Endothelial cell of umbilical vein (primary cell): Measurements from ENCODE around the gene IFITM2. TPM values are rescaled to one million over a fixed set of nuclear protein-coding genes. Genes with fewer than 3 reads are reported as not detected.

Source experiments
- BruUV-seq: library from RNA; stranded (reverse); fragments of 400-500 nt; replicated peaks from 2 replicates; lab custom pipeline; 2021; lab: Mats Ljungman, UMichigan
- CTCF ChIA-PET: fragments of 300-600, 350-600 bp; sonication (Branson Sonifier 250); formaldehyde crosslinking; loops from one replicate; lab custom pipeline; 2021; ENCODE audit warnings: antibody characterized with exemption, inconsistent platforms; lab: Charles Lee
- POLR2A ChIA-PET: fragments of 300-600, 350-600 bp; sonication (Branson Sonifier 250); formaldehyde crosslinking; loops from one replicate; lab custom pipeline; 2021; ENCODE audit warnings: antibody characterized with exemption, inconsistent platforms; lab: Charles Lee
- DNase-seq: peaks from one replicate; pipeline ENCODE4 v3.0.0-alpha.2; 2011; ENCODE audit warnings: low read depth, low spot score
- FAIRE-seq: peaks from 2 replicates; lab custom pipeline; 2011; peaks lifted over from hg19 to GRCh38; lab: Jason Lieb, UNC
- H2AFZ ChIP-seq: 2 replicates; pipeline ENCODE4 v1.6.0; 2012; ENCODE audit warnings: low read depth, low read length, control low read depth, inconsistent platforms
- H3K27ac ChIP-seq: 2 replicates; pipeline ENCODE4 v1.5.1; 2011; ENCODE audit warnings: low read depth, mild to moderate bottlenecking, control low read depth, low read length, moderate library complexity; ENCODE audit not compliant: insufficient read depth
- H3K27me3 ChIP-seq, 2 experiments: 2 replicates each; pipeline versions ENCODE4 v1.6.0 to v1.6.1; 2011; ENCODE audit warnings: low read length in 2 of 2, mixed read lengths in 1 of 2; ENCODE audit not compliant: control insufficient read depth in 2 of 2, insufficient read depth in 2 of 2
- H3K36me3 ChIP-seq, 2 experiments: 2 replicates in 1 of 2; 3 replicates in 1 of 2; pipeline ENCODE4 v1.5.1; 2011; ENCODE audit warnings: low read length in 2 of 2, mild to moderate bottlenecking in 1 of 2, moderate library complexity in 1 of 2; ENCODE audit not compliant: control insufficient read depth in 2 of 2, insufficient read depth in 2 of 2; ENCODE audit errors: extremely low read depth in 1 of 2
- H3K4me1 ChIP-seq: 3 replicates; pipeline ENCODE4 v1.5.1; 2011; ENCODE audit warnings: mild to moderate bottlenecking, low read length; ENCODE audit not compliant: control insufficient read depth, insufficient read depth; ENCODE audit errors: extremely low read depth
- H3K4me2 ChIP-seq: 2 replicates; pipeline ENCODE4 v1.6.1; 2011; ENCODE audit warnings: low read length, control low read depth, mixed read lengths; ENCODE audit not compliant: insufficient read depth
- H3K4me3 ChIP-seq, 3 experiments: fragments of 200-600 bp in 1 of 3; sonication (generic), shearing (Covaris generic) in 1 of 3; replicated peaks in 1 of 3; 2 replicates each; pipeline ENCODE4 v1.5.1; 2011 to 2016; ENCODE audit warnings: control low read depth in 3 of 3, low read length in 3 of 3, mild to moderate bottlenecking in 2 of 3, inconsistent platforms in 1 of 3, low read depth in 1 of 3, moderate library complexity in 1 of 3; ENCODE audit not compliant: insufficient read depth in 1 of 3
- H3K79me2 ChIP-seq: 2 replicates; pipeline ENCODE4 v1.6.0; 2012; ENCODE audit warnings: low read length, inconsistent platforms; ENCODE audit not compliant: control insufficient read depth, insufficient read depth
- H3K9ac ChIP-seq: replicated peaks from 2 replicates; pipeline ENCODE3; 2011; ENCODE audit warnings: low read length, control low read depth; ENCODE audit not compliant: insufficient read depth; ENCODE audit errors: extremely low read depth
- H3K9me1 ChIP-seq: replicated peaks from 3 replicates; pipeline ENCODE4 v1.6.0; 2011; ENCODE audit warnings: mild to moderate bottlenecking, low read length; ENCODE audit not compliant: control insufficient read depth, insufficient read depth; ENCODE audit errors: extremely low read depth
- H3K9me3 ChIP-seq: replicated peaks from 2 replicates; pipeline ENCODE4 v1.5.1; 2012; ENCODE audit warnings: low read length, inconsistent platforms; ENCODE audit not compliant: control insufficient read depth, insufficient read depth
- H4K20me1 ChIP-seq: replicated peaks from 2 replicates; pipeline ENCODE3; 2011; ENCODE audit warnings: mild to moderate bottlenecking, low read length; ENCODE audit not compliant: control insufficient read depth, insufficient read depth; ENCODE audit errors: extremely low read depth
- CTCF ChIP-seq, 2 donors: IDR thresholded peaks; 1 replicate in 1 of 2; 2 replicates in 1 of 2; pipeline ENCODE4 v1.5.1; 2011; ENCODE audit warnings: low read length in 2 of 2, mild to moderate bottlenecking in 2 of 2, moderate library complexity in 2 of 2, control low read depth in 1 of 2, inconsistent platforms in 1 of 2, low read depth in 1 of 2; ENCODE audit not compliant: insufficient read depth in 1 of 2; ENCODE audit errors: extremely low read depth in 1 of 2
- EZH2 ChIP-seq: IDR thresholded peaks from 2 replicates; pipeline ENCODE4 v1.6.1; 2012; ENCODE audit warnings: borderline replicate concordance, low read depth, mild to moderate bottlenecking, moderate library complexity, low read length, inconsistent platforms; ENCODE audit not compliant: severe bottlenecking
- FOS ChIP-seq: IDR thresholded peaks from 2 replicates; pipeline ENCODE4 v1.6.1; 2011; ENCODE audit warnings: mild to moderate bottlenecking, low read length, moderate library complexity, borderline replicate concordance; ENCODE audit not compliant: insufficient read depth
- GATA2 ChIP-seq: IDR thresholded peaks from 2 replicates; pipeline ENCODE4 v1.7.0; 2011; ENCODE audit warnings: low read depth, mild to moderate bottlenecking, moderate library complexity, mixed read lengths, low read length; ENCODE audit not compliant: insufficient read length, insufficient read depth
- JUN ChIP-seq: IDR thresholded peaks from 2 replicates; pipeline ENCODE4 v1.6.1; 2011; ENCODE audit warnings: borderline replicate concordance, low read depth; ENCODE audit not compliant: insufficient read length, insufficient read depth
- MYC ChIP-seq: IDR thresholded peaks from one replicate; pipeline ENCODE4 v1.6.1; 2011; ENCODE audit warnings: mild to moderate bottlenecking, low read depth, low read length
- POLR2A ChIP-seq: IDR thresholded peaks from 2 replicates; pipeline ENCODE4 v1.6.1; 2012; ENCODE audit warnings: low read depth, mild to moderate bottlenecking, control low read depth, low read length
- dilution Hi-C: fragments of 300-500 bp; cut with MboI; formaldehyde crosslinking; loops from one replicate; pipeline ENCODE4 v1.15.0; 2019; ENCODE audit warnings: low sequenced_read_pairs; ENCODE audit not compliant: extremely low pct_ligation_motif_present
- intact Hi-C: fragments of 100-400 bp; cut with micrococcal nuclease; formaldehyde crosslinking; loops from one replicate; pipeline ENCODE4 v1.10.0; 2022
- polyA plus RNA-seq, 4 experiments: library from polyadenylated mRNA; depleted of rRNA in 3 of 4; stranded (reverse) in 3 of 4; unstranded in 1 of 4; fragments of >200 nt; gene quantifications; 2 replicates each; pipeline versions ENCODE4 v1.2.1 to v1.2.3, GENCODE V29; 2011 to 2012; ENCODE audit warnings: missing spikeins in 1 of 4
- total RNA-seq: library from RNA; stranded (reverse); gene quantifications from 2 replicates; pipeline ENCODE4 v1.2.3, GENCODE V29; 2021

IFITM2 gene
- total and polyA plus RNA-seq, 2 donors (not counting 3 experiments of a cell fraction or from before 2014, with no cell fraction given), result 219 to 1,135 TPM

GRCh38 chr11:282171-282570 is 25.4 kb upstream of the IFITM2 start:
- DNase-seq, result no peak
- no peak overlapping the region for H3K27ac ChIP-seq
- H3K36me3 ChIP-seq, result no peaks in the 10 kb centered on the region
- H3K4me1 ChIP-seq, result no peaks in the 10 kb centered on the region
- no peaks in the 10 kb centered on the region for H4K20me1 ChIP-seq
- BruUV-seq, result no TSS peak
- H3K79me2 ChIP-seq, result no peaks in the 10 kb centered on the region
- TF ChIP-seq GATA2 (no peak), JUN (no peak)
- no peak overlapping the region for H3K9ac ChIP-seq
- peaks cover 42 to 48% of the 10 kb centered on the region in 2 experiments for H3K27me3 ChIP-seq
- no peaks in the 10 kb centered on the region for H3K9me1 ChIP-seq
- no peak overlapping the region for H2AFZ ChIP-seq
- POLR2A ChIA-PET, result no interaction called here
- intact Hi-C loops, result no loop called here
- H3K4me2 ChIP-seq, result no peak overlapping the region
- H3K9me3 ChIP-seq, result no peaks in the 10 kb centered on the region
- FAIRE-seq, result no peak
- dilution Hi-C loops, result no loop called here
- H3K4me3 ChIP-seq, result no peak overlapping the region
- CTCF ChIA-PET, result interaction anchor here (1.0 to 1.4 kb wide), 2 partner anchors 11 to 24 kb away, joined by 3 read pairs; no protein-coding TSS in a partner anchor

GRCh38 chr11:282630-283360 is 24.8 kb upstream of the IFITM2 start:
- Histone ChIP-seq H3K27ac (no peak overlapping the region), H3K4me3 (no peak overlapping the region), H3K27me3 (peaks cover 43 to 47% of the 10 kb centered on the region in 2 experiments), H3K36me3 (no peaks in the 10 kb centered on the region), H3K9ac (no peak overlapping the region), H3K9me1 (no peaks in the 10 kb centered on the region), H3K79me2 (no peaks in the 10 kb centered on the region), H4K20me1 (no peaks in the 10 kb centered on the region), H3K4me2 (no peak overlapping the region), H3K9me3 (no peaks in the 10 kb centered on the region), H3K4me1 (no peaks in the 10 kb centered on the region), H2AFZ (no peak overlapping the region)
- ChIA-PET POLR2A (no interaction called here), CTCF (interaction anchor here (1.4 kb wide), 1 partner anchor 11 kb away, joined by 3 read pairs; no protein-coding TSS in a partner anchor)
- intact Hi-C loops, result no loop called here
- FAIRE-seq (no peak), DNase-seq (no peak)
- dilution Hi-C loops, result no loop called here
- no TSS peak for BruUV-seq
- no peak for TF ChIP-seq CTCF (IDR thresholded peaks at IDR 0.05; ENCODE audit: extremely low read depth in 1 of 2, insufficient read depth in 1 of 2, low read depth in 1 of 2, low read length in 2 of 2)
- no peak for TF ChIP-seq GATA2
- no peak for TF ChIP-seq POLR2A
- no peak for TF ChIP-seq MYC
- no peak for TF ChIP-seq FOS
- TF ChIP-seq EZH2, result no peak
